ACC112 (cell line): ENCODE results near the gene ROR1.
"Not testable (repeated sequence)": the region's sequence is repeated elsewhere in the genome, so short reads cannot be mapped to it uniquely, and the experiment has no call there.

Experiments
- H2AFZ ChIP-seq: fragments of 200-600 bp; sonication (generic); one replicate; pipeline ENCODE4 v1.6.0; 2017; ENCODE audit warnings: antibody characterized with exemption, low read length; ENCODE audit not compliant: unreplicated experiment
- H3K27ac ChIP-seq: fragments of 200-600 bp; sonication (generic); 2 replicates; pipeline ENCODE4 v1.5.1; 2014; ENCODE audit warnings: low read depth, mild to moderate bottlenecking, antibody characterized with exemption, low read length, moderate library complexity
- H3K27me3 ChIP-seq: fragments of 200-600 bp; sonication (generic); 2 replicates; pipeline ENCODE4 v1.6.1; 2014; ENCODE audit warnings: mild to moderate bottlenecking, antibody characterized with exemption, low read length, moderate library complexity, mixed read lengths; ENCODE audit not compliant: insufficient read depth
- H3K36me3 ChIP-seq: fragments of 200-600 bp; sonication (generic); 2 replicates; pipeline ENCODE4 v1.6.1; 2016; ENCODE audit warnings: mild to moderate bottlenecking, antibody characterized with exemption, low read length, moderate library complexity, mixed read lengths; ENCODE audit not compliant: insufficient read depth
- H3K4me1 ChIP-seq: fragments of 200-600 bp; sonication (generic); one replicate; pipeline ENCODE4 v1.6.1; 2016; ENCODE audit warnings: low read length, mixed read lengths; ENCODE audit not compliant: insufficient read depth, unreplicated experiment, control insufficient read depth
- H3K4me3 ChIP-seq: fragments of 200-600 bp; sonication (generic); 2 replicates; pipeline ENCODE4 v1.5.1; 2014; ENCODE audit warnings: mild to moderate bottlenecking, low read depth, low read length
- H3K79me2 ChIP-seq: fragments of 200-600 bp; sonication (generic); one replicate; pipeline ENCODE4 v1.6.0; 2016; ENCODE audit warnings: low read length; ENCODE audit not compliant: control insufficient read depth, unreplicated experiment, insufficient read depth

The ROR1 gene

DNA sequence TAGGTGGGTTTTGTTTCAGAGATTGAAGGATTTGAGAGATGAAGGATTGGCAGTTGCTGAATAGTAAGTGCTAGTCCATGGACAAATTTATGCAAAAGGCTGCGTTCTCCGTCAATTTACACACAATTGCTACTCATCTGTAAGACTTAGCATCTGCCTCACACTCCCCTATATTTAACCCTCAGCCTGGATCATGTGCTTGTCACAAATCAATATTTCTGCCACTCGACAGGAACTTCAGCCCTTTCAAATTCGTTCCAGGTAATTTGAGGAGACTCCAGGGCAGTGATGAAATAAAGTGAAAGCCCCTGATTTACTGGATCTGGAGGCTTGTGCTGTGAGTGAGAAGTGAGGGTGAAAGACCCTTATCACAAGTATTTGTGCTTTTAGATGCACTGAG is 324.0 kb downstream of the ROR1 start:
- Histone ChIP-seq H3K36me3 (no peaks in the 10 kb centered on the region), H3K4me1 (peaks cover 10% of the 10 kb centered on the region), H3K79me2 (no peaks in the 10 kb centered on the region), H3K4me3 (no peak overlapping the region), H3K27ac (no peak overlapping the region), H2AFZ (no peak overlapping the region), H3K27me3 (no peaks in the 10 kb centered on the region)

DNA sequence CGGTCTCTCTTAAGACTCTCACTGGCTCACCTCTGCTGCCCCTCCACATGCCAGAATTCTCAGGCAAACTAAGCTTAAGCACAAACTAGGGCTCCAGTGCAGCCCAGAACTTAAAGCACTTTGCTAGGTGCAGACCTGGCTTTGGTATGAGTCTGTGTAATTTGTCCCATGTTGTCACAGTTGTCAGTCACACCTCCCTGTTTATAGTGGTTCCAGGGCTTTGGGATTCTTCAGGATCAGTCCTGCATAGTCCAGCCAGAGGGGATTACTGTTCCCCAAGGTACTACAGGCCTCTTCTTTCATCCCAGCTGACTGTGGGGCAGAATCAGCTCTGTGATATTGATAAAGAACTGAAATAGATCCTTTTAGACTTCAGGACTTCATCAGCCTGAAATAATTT is 324.6 kb downstream of the ROR1 start:
- no peaks in the 10 kb centered on the region for H3K27me3 ChIP-seq
- no peaks in the 10 kb centered on the region for H3K36me3 ChIP-seq
- peaks cover 7% of the 10 kb centered on the region for H3K4me1 ChIP-seq
- H3K79me2 ChIP-seq: no peaks in the 10 kb centered on the region
- H3K4me3 ChIP-seq: no peak overlapping the region
- no peak overlapping the region for H2AFZ ChIP-seq
- no peak overlapping the region for H3K27ac ChIP-seq

DNA sequence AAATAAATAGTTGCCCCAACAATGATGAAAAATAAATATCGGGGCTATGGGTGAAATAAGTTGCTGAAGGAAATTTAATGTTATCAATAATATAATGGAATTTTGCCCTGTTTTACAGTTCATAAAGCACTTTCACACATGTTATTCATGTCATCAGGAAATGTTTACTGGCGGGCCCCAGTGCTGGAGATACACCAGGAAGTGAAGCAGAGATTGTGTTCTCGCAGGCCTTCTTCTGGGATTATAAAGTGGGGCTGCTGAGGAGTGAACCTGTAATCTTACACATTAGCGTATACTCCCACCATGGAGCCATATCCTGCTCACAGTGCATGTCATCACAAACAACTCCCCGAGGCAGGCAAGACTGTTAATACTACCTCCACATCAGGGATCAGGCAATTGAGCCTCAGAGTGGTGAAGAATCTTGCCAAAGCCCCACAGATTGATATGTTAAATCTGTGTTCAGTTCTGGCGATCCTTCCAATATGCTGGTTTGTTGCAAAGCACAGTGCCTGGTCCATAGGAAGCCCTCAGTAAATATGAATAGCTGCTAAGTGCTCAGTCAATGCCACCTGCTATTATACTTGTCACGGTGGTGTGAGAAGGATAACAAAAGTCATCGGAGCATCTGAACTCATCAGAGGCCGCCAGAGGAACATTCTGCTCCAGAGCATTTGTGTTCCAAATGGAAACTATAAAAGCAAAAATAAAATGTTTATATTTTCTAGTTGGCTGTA is 325.2 kb downstream of the ROR1 start:
- Histone ChIP-seq H3K79me2 (no peaks in the 10 kb centered on the region), H3K4me1 (peaks cover 5% of the 10 kb centered on the region), H3K27me3 (no peaks in the 10 kb centered on the region), H3K27ac (no peak overlapping the region), H3K36me3 (no peaks in the 10 kb centered on the region), H2AFZ (no peak overlapping the region), H3K4me3 (no peak overlapping the region)

DNA sequence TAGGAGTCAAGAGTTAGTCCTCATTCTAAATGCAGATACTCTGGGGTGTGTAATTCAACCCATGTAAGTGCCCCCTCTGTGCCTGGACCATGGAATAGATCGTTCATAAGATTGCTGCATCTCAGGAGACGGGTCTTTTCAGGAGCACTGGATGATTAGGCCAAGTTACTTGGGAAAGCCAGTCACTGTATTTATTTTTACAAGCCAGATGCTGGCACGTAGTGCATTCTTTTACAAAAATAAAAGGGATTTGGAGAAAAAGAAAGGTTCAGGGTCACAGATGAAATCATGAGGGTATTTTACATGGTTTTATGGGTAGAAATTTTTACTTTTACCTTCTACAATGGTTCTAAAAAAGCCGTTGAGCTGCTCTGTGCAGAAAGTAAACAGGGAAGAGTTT is 327.0 kb downstream of the ROR1 start:
- H3K36me3 ChIP-seq: no peaks in the 10 kb centered on the region
- H3K4me3 ChIP-seq: no peak overlapping the region
- H3K27me3 ChIP-seq: no peaks in the 10 kb centered on the region
- no peak overlapping the region for H3K27ac ChIP-seq
- H3K79me2 ChIP-seq: no peaks in the 10 kb centered on the region
- H3K4me1 ChIP-seq: no peaks in the 10 kb centered on the region
- no peak overlapping the region for H2AFZ ChIP-seq

DNA sequence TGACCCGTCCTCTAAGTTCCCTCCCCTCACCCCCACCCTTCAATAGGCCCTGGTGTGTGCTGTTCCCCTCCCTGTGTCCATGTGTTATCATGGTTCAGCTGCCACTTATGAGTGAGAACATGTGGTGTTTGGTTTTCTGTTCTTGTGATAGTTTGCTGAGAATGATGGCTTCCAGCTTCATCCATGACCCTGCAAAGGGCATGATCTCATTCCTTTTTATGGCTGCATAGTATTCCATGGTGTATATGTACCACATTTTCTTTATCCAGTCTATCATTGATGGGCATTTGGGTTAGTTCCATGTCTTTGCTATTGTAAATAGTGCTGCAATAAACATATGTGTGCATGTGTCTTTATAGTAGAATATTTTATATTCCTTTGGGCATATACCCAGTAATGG is 330.8 kb downstream of the ROR1 start:
- H2AFZ ChIP-seq, H3K79me2 ChIP-seq, H3K27me3 ChIP-seq, H3K27ac ChIP-seq, H3K4me1 ChIP-seq, H3K4me3 ChIP-seq, H3K36me3 ChIP-seq: not testable (repeated sequence)

DNA sequence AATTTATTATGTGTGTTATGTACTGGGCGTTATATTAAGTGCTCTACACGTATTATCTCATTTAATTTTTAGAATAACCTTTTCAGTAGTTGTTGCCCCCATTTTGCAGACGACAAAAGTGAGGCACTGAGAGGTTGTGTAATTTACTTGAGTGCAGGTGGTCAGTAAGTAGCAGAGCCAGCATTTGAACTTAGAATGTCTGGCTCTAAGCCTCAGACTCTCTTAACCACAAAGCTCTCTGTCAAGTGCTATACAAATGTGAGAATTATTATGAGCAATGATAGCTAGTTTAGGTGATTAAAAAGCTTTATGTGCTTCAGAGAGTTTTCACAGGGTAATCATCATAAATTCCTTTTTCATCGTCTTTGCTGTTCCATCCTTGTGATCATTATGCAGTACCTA is 333.3 kb downstream of the ROR1 start:
- Histone ChIP-seq H3K27ac (no peak overlapping the region), H2AFZ (no peak overlapping the region), H3K79me2 (no peaks in the 10 kb centered on the region), H3K4me1 (peaks cover 12% of the 10 kb centered on the region), H3K4me3 (no peak overlapping the region), H3K36me3 (no peaks in the 10 kb centered on the region), H3K27me3 (no peaks in the 10 kb centered on the region)

DNA sequence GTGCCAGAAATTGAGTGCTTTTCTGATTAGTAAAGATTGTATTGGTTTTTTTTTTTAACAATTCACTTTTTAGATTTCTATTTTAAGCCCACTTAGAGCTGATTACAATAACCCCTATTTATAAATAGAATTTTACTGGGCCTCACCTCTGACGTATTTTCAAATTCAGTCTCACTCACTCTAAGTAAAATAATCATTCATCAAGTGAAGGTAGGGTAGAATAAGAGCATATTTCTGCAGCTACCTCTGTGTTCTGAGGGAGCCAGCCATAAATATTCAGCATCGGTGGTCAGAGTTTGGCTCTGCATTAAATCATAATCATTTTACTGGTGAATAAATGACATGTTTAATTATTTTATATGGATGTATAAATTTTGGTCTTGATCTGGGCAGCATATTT is 333.8 kb downstream of the ROR1 start:
- Histone ChIP-seq H3K4me3 (no peak overlapping the region), H3K27me3 (no peaks in the 10 kb centered on the region), H3K36me3 (no peaks in the 10 kb centered on the region), H3K79me2 (no peaks in the 10 kb centered on the region), H3K27ac (no peak overlapping the region), H3K4me1 (peaks cover 17% of the 10 kb centered on the region), H2AFZ (no peak overlapping the region)

DNA sequence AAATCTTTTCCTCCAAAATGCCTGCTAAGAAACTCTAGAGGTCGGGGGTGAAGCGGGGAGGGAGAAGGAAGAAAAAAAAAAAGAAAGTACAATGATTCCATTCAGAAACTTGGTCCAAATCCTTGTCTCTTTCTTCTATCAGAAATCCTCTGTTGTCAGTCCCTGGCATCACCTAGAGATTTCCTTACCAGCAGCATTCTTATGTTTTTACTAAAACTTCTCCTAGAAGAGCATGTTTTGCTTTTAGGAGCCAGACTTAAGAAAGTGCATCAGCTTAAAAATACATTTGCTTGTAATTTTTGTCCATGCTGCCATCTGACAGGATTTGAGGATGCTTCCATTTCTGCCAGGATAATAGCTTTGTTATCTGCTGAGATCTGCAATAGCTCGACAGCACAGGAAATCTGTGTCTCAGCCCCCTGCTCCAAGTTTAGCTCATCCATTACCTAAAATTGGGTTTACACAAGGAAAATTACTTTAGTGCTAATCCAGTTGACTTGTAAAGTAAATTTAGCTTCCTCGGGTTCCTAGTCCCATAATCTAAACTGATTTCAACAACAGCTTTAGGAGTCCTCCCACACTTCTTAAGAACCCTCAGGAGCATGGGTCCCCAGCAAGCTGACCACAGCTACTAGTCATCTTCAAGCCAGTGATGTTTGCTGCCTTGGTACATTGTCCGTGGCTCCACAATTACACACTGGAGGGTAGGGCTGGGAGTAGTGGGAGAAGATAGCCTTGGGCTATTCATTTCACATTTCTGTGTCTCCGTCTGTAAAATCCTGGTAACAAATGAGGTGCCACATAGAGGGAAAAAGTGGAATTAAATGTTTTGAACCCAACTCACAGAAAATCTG is 337.3 kb downstream of the ROR1 start:
- Histone ChIP-seq H3K36me3 (no peaks in the 10 kb centered on the region), H3K4me3 (no peak overlapping the region), H3K79me2 (no peaks in the 10 kb centered on the region), H3K4me1 (peaks cover 26% of the 10 kb centered on the region), H3K27ac (no peak overlapping the region), H2AFZ (no peak overlapping the region), H3K27me3 (no peaks in the 10 kb centered on the region)

DNA sequence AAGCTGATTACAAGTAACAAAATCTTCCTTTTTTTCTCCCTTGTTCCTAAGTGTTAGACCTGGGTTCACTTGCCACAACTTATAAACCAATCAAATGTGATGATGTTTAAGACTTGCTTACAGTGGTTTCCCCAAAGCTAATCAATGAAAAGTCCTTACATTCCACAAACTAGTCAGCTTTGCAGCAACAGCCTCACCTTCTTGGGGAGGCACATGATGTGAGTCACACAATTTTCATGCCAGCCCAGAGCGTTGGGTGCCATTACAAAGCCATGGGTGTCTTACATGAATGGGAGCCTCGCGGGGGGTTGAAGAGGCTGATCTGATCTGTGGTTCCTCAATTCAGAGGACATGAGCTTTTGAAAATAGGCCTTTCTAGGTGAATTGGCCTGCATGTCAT is 338.0 kb downstream of the ROR1 start:
- Histone ChIP-seq H3K4me1 (peaks cover 26% of the 10 kb centered on the region), H3K27ac (peak overlapping the region; percentile 7; the same call in 1 of the 2 replicates), H3K27me3 (no peaks in the 10 kb centered on the region), H3K4me3 (no peak overlapping the region), H2AFZ (no peak overlapping the region), H3K36me3 (no peaks in the 10 kb centered on the region), H3K79me2 (no peaks in the 10 kb centered on the region)

DNA sequence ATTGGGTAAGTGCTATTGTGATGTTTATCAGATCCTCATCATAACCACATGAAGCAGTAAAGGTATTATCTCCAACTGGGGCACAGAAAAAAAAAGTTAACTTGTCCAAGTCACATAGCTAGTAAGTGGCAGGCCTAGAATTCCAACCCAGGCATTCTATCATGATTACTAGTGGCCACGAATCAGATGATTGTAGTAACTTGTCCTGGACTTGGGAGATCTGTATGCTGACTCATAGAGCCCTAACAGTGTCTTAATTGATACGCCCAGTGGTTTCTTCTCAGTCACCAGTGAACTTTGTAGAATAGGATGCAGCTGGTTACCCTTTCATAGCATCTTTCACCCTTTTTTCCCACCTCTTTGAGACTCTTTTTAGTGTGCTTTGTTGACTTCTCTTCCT is 338.5 kb downstream of the ROR1 start:
- H3K4me1 ChIP-seq: peaks cover 26% of the 10 kb centered on the region
- no peaks in the 10 kb centered on the region for H3K36me3 ChIP-seq
- H2AFZ ChIP-seq: no peak overlapping the region
- no peaks in the 10 kb centered on the region for H3K79me2 ChIP-seq
- peak overlapping the region; percentile 7; the same call in 1 of the 2 replicates for H3K27ac ChIP-seq
- no peak overlapping the region for H3K4me3 ChIP-seq
- H3K27me3 ChIP-seq: no peaks in the 10 kb centered on the region

DNA sequence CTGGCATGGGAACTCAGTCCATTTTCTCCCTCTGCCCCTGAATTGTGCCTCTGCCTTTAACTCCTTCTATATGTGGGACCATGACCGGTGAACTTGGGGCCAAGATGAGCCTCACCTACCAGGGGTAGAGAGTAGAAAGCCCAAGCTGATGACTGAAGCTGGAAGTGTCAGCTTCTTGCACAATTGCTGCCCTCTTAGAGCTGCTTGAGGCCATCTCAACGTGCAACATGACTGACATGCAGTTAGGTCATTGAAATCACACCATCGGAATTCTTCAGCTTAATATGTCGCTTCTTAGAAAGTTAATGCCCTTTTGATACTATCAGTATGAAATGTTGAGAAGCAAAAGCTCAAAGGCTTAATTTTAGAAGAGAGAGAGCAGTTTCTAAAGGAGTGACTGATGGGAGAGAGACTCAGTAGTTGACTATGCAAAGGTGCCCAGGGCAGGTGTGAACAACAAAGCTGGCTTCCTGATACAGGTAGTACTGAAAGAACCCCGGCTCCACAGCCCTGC is 340.3 kb downstream of the ROR1 start:
- no peaks in the 10 kb centered on the region for H3K36me3 ChIP-seq
- H3K4me1 ChIP-seq: peaks cover 31% of the 10 kb centered on the region
- H2AFZ ChIP-seq: no peak overlapping the region
- H3K27me3 ChIP-seq: no peaks in the 10 kb centered on the region
- H3K79me2 ChIP-seq: no peaks in the 10 kb centered on the region
- no peak overlapping the region for H3K27ac ChIP-seq
- no peak overlapping the region for H3K4me3 ChIP-seq
